NCI-H1930 (cell line): ENCODE measurements around the gene JAK2.
"Not testable (repeated sequence)": the region's sequence is repeated elsewhere in the genome, so short reads cannot be mapped to it uniquely, and the experiment has no call there.

Experiments used
- DNase-seq, 2 experiments: peaks; one replicate each; lab custom pipeline; 2025; lab: John Stamatoyannopoulos, UW

The JAK2 gene

GRCh38 chr9:5041390-5042115 is 56.5 kb downstream of the JAK2 start:
- no peak for DNase-seq

- DNase-seq, result no peak
Observed at GRCh38 chr9:5042661-5043178, 57.6 kb downstream of the JAK2 start.

- DNase-seq, result no peak
Observed at GRCh38 chr9:5043381-5043780, 58.3 kb downstream of the JAK2 start.

DNA sequence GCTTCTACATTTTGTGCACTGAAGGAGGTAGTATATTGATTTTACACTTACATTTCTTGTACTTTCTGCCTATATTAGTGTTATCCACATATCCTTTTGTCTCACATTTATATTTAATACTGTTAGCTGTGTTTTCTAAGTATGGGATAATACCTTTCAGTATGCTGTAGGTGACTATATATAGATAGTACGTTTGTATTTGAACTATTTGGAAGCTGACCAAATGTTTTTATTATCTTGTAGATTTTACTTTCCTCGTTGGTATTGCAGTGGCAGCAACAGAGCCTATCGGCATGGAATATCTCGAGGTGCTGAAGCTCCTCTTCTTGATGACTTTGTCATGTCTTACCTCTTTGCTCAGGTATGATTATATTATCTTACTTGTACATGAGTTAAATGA is 59.1 kb downstream of the JAK2 start:
- no peak for DNase-seq

DNA sequence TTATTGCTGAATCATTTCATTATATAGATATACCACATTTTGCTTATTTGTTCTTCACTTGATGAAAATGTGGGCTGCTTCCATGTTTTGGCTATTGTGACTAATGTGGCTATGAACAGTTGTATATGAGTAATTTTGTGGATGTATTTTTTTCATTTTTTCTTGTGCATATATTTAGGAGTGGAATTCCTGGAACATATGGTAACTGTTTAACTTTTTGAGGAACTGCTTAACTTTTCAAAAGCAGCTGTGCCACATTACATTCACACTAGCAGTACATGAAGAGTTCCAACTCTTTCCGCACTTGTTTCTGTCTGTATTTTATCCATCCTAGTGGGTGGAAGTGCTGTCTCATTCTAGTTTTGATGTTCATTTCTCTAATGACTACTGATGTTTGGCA is 67.8 kb downstream of the JAK2 start:
- no peak for DNase-seq

GRCh38 chr9:5062631-5063030 is 77.6 kb downstream of the JAK2 start:
- no peak for DNase-seq

DNA sequence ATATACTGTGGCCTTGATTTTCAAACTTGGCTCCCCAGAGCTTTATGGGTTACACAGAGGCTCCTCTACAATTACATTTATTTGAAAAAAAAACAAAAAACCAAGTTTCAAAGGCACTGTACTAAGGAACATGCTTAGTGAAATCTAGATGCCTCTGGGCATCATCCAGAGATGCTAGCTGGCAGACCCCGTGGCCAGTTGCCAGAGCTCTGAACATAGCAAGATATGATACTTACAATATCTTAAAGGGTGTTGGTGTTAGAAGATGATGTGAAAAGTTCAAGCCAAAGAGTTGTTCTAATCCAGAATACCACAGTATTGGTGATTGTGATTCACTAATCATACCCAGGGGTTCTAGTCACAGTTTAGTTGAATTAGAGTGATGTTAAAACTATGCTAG is 87.8 kb downstream of the JAK2 start:
- DNase-seq, result no peak

DNA sequence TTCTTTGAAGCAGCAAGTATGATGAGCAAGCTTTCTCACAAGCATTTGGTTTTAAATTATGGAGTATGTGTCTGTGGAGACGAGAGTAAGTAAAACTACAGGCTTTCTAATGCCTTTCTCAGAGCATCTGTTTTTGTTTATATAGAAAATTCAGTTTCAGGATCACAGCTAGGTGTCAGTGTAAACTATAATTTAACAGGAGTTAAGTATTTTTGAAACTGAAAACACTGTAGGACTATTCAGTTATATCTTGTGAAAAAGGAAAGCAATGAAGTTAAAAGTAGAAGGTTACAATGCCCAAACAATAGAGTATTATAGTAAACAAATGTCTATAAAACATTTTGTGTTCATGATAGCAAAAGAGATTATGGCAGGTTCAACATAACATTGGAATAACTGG is 88.6 kb downstream of the JAK2 start:
- no peak for DNase-seq

- no peak for DNase-seq
Observed at GRCh38 chr9:5085993-5086392, 100.9 kb downstream of the JAK2 start.

GRCh38 chr9:5089737-5090136 is 104.7 kb downstream of the JAK2 start:
- no peak for DNase-seq

GRCh38 chr9:5095795-5096194 is 110.7 kb downstream of the JAK2 start:
- no peak for DNase-seq

DNA sequence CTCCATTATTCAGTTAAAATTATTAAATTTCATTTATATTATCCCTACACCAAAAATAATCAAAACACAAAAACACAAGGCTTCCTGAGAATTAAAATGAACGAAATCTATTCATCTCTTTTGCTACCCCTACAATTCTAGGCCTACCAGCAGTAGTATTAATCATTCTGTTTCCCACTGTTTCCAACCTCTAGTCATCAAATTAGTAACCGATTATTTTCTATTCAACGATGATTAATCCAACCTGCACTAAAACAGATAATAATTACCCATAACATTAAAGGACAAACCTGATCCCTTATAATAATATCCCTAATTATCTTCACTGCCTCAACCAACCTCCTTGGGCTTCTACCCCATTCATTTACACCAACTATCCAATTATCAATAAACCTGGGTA is 114.4 kb downstream of the JAK2 start:
- DNase-seq, result no peak

DNA sequence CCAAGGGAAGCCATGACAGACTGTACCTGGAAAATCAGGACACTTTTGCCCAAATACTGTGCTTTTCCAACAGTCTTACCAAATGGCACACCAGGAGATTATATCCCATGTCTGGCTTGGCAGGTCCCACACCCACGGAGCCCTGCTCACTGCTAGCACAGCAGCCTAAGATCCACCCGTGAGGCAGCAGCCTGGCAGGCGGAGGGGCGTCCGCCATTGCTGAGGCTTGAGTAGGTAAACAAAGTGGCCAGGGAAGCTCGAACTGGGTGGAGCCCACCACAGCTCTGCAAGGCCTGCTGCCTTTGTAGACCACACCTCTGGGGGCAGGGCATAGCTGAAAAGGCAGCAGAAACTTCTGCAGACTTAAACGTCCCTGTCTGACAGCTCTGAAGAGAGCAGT is 116.1 kb downstream of the JAK2 start:
- DNase-seq, result not testable (repeated sequence)

DNA sequence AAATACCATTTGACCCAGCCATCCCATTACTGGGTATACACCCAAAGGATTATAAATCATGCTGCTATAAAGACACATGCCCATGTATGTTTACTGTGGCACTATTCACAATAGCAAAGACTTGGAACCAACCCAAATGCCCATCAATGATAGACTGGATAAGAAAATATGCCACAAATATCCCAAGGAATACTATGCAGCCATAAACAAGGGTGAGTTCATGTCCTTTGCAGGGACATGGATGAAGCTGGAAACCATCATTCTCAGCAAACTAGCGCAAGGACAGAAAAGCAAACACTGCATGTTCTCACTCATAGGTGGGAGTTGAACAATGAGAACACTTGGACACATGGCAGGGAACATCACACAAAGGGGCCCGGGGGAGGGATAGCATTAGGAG is 121.4 kb downstream of the JAK2 start:
- DNase-seq, result not testable (repeated sequence)

DNA sequence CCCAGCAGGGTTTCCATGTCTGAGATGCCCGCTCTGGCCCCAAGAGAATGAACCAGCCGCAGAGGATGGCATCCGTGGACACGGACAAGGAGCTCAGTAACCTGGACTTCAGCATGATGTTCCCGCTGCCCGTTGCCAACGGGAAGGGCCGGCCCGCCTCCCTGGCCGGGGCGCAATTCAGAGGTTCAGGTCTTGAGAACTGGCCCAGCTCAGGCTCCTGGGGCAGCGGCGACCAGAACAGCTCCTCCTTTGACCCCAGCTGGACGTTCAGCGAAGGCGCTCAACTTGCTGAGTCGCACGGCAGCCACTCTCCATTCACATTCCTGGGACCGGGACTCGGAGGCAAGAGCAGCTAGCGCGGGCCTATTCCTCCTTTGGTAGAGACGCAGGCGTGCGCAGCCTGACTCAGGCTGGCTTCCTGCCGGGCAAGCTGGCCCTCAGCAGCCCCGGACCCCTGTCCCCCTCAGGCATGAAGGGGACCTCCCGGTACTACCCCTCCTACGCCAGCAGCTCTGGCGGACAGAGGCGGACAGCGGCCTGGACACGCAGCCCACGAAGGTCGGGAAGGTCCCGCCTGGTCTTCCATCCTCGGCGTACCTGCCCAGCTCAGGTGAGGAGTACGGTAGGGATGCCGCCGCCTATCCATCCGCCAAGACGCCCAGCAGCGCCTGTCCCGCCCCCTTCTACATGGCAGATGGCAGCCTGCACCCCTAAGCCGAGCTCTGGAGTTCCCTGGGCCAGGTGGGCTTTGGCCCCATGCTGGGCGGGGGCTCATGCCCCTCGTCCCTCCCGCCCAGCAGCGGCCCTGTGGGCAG is 126.0 kb downstream of the JAK2 start:
- no peak for DNase-seq

GRCh38 chr9:5111696-5112095 is 126.6 kb downstream of the JAK2 start:
- no peak for DNase-seq

DNA sequence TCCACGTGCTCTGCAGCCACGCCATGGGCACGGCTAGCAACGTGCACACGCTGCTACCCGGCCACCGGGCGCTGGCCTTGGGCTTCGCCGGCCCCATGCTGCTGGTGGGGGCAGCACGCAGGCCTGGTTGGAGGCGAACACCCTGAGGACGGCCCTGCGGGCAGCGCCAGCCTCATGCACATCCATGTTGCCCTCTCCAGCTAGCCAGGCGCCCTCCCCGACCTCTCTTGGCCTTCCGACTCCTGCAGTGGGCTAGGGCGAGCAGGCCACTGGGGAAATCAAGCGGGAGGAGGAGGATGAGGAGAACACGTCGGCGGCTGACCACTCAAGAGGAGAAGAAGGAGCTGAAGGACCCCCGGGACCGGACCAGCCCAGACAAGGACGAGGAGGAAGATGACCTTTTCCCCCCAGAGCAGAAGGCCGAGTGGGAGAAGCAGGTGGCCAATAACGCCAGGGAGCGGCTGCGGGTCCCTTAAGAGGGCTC is 127.1 kb downstream of the JAK2 start:
- no peak for DNase-seq

DNA sequence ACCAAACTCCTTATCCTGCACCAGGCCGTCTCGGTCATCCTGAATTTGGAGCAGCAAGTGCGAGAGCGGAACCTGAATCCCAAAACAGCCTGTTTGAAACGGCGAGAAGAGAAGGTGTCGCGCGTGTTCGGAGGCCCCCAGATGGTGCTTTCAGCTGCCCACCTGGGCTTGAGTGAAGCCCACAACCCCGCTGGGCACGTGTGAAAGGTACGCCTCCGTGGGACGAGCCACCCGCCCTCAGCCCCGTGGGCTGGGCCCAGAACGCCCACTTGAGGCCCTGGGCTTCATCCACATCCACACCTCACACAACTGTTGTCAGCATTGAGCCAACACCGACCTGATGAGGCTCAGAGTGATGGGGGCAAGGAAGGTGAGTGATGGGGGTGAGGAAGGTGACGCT is 127.6 kb downstream of the JAK2 start:
- no peak for DNase-seq

DNA sequence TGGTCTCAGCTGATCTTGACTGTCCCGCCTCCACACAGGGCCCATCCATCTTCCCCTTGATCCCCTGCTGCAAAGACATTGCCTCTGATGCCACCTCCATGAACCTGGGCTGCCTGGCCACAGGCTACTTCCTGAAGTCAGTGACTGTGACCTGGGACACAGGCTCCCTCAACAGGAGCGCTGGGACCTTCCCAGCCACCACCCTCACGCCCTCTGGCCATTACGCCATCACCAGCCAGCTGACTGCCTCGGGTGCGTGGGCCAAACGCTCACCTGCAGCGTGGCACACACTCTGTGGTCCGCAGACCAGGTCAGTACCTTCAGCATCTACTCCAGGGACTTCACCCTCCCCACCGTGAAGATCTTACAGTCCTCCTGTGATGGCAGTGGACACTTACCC is 128.5 kb downstream of the JAK2 start:
- no peak for DNase-seq

DNA sequence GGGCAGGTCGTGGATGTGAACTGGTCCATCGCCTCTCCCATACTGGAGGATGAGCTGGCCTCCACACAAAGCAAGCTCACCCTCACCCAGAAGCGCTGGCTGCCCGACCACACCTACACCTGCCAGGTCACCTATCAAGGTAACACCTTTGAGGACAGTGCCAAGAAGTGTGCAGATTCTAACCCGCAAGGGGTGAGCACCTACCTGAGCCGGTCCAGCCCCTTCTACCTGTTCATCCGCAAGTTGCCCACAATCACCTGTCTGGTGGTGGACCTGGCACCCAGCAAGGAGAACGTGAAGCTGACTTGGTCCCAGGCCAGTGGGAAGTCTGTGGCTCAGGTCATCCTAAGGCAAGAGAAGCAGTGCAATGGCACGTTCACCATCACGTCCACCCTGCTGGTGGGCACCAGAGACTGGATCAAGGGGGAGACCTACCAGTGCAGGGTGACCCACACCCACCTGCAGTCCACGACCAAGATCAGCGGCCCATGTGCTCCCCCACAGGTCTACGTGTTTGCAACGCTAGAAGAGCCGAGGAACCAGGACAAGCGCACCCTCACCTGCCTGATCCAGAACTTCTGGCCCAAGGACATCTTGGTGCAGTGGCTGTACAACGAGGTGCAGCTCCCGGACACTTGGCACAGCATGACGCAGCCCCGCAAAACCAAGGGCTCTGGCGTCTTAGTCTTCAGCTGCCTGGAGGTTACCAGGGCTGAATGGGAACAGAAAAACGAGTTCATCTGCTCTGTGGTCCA is 129.1 kb downstream of the JAK2 start:
- no peak for DNase-seq

DNA sequence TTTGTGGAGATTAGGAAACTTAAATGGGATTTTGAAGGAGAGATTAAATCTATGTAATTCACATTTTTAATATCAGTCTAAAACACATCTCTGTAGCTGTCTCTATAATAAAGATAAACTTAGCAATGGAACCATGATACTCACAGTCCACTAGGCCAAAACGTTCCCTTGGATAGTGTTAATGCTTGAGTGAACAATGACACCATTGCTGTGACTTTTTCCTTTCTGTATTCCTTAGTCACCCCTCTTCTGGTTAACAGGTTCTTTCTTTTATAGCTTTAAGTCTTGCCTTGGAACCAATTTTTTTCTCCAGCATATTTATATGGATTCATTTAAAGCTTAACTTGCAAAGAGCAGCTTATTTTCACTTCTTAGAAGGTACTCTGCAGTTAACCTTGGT is 137.0 kb downstream of the JAK2 start:
- DNase-seq, result no peak

DNA sequence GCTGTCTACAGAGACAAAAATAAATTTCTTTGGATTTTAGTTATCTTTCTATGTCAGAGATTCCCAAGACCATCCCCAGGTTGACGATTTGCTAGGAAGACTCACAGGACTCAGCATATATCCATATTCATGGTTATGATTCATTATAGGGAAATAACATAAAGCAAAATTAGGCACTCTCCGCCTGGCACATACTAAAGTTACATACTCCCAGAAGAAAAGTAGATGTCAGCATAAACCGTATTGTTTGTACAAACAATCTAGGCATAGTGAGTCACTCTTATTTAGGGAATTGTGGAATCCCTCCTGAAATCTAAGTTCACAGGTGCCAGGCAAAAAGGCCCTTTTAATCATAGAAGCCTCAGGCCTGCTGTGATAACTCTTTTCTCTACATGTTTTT is 137.4 kb downstream of the JAK2 start:
- DNase-seq, result no peak

DNA sequence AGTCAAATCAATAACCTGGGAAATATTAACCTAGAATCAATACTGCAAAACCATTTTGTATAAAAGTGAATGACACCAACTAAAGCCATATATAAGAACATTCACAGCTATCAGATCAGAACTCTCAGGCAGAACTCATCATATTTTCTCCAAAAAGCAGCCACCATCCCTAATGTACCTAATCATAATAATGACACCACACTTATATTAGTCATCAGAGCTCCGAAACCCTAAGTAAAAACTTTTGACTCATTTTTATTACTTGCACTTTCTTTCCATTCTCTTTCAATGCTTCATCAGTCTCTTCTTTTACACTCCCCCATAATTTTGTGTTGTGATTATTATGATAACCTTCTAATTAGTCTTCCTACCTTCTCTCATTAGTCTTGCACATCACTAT is 155.1 kb downstream of the JAK2 start:
- DNase-seq, result no peak
